Stimulated activated CD8-positive, alpha-beta memory T cell treated with anti-CD3 and anti-CD28 coated beads, Interleukin-12 subunit alpha, Interleukin-12 subunit beta, amount 100 ng/mL, for 24 hours (primary cell): ENCODE data around the gene MAN1A2.

Experiments used
- DNase-seq: peaks from one replicate; pipeline ENCODE4 v3.0.0-alpha.2; 2020; ENCODE audit errors: extremely low read depth

Gene MAN1A2

DNA sequence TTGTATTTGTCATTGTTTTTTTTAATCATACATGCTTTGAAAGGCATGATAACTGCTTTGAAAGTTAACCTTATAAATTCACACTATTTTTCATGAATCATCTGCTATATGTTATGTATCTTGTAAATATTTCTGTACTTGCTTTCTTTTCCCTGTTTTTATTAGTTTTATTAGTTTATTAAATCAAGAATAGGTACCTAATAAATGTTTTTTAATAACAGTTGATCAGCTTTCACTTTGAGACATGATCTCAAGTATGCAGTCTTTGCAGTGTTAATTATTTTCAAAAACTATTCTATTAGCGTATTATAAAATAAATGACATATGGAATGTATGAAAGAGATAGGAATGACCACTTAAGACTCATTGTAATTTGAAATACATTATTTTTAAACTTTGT lies 127.8 kb downstream of the MAN1A2 start:
- no peak for DNase-seq

DNA sequence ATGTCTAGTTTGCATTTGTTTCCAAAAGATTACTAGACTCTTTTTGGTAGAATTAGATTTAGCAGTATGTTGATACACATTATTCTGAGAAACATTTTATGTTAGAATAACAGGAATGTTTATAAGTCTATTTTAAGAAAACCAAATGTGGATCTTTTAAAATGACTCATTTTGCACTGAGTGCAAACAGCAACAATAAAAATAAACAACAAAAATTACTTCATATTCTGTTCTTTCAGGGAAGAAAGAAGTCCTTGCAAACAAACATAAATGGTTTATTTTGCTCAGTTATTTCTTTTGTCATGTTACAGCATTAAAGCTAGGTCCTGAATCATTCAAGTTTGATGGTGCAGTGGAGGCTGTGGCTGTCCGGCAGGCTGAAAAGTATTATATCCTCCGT lies 131.8 kb downstream of the MAN1A2 start:
- no peak for DNase-seq

DNA sequence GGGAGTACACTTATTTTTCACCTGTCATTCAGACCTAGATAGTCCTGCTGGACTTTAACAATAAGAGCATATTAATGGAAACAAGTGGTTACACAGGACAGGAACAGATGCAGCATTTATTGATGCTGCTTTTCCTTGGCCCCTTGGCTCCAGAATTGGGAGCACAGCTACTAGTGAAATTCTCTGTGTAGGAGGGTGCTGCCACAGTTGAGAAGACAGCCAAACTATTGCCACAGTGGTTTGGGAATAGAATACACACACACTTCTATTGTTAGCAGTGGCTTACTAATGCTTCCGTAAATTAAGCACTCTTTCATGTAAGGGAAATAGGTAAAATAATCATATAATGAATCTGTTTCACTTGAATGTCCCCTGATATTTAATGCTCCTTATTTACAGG lies 133.3 kb downstream of the MAN1A2 start:
- DNase-seq = no peak

DNA sequence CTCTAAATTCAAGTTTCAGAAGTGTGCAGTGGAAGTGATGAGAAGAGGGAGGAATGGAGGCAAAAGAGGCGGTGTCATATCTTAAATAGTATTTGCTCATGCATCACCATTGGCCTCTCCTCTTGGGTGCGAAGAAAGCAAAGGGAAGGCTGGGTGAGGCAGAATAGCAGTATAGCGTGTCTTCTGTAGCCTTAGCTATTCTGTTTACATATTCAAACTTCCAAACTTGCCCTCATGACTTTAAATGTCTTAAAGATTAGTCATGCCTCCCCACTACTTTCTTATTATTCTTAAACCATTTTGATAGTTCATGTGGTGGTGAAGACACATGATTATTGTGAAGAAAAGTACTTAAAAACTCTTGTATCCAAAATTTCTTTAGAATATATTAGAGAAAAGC lies 134.0 kb downstream of the MAN1A2 start:
- no peak for DNase-seq

DNA sequence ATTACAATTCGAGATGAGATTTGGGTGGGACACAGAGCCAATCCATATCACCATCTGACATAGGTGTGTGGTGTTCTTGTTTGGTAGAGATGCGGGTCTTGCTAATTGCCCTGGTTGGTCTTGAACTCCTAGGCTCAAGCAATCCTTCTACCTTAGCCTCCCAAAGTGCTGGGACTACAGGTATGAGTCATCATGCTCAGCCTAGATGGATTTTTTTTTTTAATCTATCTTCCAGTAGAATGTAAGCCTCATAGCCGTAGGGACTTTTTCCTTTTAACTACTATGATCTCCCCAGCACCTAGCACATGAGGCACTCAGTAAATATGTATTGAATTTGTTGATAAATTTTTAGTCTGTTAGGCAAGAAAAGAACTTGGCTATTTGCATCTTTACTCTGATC lies 144.0 kb downstream of the MAN1A2 start:
- DNase-seq = no peak

DNA sequence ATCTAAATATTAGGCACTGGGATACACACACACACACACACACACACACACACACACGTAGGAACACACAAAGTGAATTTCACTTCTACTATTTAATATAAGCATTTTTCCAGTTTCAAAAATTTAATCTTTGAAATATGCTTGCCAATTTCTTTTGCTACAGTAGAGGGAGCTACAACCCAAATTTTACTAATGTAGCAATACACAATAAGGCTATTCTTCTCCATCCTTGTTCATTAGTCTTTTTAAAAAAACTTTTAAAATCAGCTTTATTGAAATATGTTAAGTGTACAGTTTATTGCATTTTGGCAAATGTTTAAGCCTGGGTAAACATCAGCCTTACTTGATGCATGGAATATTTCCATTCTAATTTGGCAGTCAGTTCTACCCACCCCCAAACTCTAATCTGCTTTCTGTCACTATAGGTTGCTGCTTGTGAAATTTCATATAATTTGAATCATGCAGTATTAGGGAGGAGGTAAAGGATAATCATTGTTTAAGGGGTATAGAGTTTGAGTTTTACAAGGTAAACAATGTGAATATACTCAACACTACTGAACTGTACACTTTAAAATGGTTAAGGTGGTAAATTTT lies 145.6 kb downstream of the MAN1A2 start:
- DNase-seq = no peak

DNA sequence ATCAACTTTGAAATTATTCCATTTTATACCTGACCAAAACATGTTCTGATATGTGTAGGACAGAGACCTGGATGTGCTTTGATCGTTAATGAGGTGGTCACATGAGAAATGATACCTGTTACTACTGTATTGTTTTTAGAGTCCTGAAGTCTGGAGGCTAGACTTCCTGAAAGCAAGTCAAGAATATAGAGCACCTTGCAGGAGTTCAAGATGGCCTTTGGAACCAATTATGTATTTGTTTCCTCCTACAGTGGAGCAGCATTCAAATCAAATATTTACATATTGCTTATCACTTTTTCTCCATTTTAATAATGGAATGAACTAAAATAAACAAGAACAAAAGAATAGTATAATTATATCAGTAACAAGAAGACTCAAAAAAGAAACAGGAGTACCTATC lies 155.9 kb downstream of the MAN1A2 start:
- DNase-seq = no peak

DNA sequence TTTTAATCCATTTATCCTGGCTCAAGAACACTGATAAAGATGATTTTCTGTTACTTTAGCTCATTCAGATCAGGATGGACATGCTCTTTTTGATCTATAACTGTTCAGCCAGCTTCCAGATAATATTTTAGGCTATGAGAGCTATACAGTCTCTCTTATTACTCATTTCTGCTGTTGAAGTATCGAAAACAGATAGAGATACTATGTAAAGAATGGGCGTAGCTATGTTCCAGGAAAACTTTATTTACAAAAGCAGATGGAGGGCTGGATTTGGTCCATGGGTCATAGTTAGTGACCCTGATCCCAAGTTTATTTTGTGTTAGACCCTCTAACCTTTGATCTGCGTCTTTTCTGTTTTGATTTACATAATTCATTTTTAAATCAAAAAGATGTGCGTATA lies 159.8 kb downstream of the MAN1A2 start:
- no peak for DNase-seq

DNA sequence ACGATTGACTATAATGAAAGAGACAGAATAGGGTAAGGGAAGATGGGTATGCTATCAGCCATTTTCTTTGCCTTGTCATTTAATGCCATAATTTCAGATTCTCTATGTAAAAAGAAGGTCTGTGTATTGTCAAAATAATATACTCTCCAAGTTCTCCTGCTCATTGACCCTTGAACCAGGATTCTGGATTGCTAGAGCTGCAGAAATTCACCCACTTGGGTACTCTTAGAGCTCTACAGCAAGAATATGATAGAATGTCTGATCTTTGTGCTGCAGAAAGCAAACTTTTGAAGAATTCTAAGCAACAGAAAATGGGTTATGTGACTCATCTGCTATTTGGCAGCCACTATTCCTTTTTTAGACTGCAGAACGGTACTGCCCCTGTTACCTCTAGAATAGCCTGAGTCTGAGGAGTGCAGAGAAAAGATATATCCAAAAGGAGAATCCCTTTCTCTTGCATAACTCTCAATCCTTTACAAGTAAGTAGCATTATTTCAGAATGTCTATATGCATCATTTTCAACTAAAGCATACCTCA lies 160.4 kb downstream of the MAN1A2 start:
- no peak for DNase-seq

DNA sequence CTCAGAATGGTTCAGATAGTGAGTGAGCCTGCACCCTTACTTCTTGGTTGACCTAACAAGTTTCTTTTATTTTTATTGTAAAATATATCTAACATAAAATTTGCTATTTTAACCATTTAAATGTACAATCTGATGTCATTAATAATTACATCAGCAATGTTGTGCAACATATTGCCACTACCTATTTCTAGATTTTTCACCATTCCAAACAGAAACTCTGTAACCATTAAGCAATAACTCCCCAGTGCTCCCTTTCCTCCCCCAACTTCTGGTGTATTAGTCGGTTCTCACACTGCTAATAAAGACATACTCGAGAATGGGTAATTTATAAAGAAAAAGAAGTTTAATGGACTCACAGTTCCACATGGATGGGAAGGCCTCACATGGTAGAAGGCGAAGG lies 162.4 kb downstream of the MAN1A2 start:
- no peak for DNase-seq

DNA sequence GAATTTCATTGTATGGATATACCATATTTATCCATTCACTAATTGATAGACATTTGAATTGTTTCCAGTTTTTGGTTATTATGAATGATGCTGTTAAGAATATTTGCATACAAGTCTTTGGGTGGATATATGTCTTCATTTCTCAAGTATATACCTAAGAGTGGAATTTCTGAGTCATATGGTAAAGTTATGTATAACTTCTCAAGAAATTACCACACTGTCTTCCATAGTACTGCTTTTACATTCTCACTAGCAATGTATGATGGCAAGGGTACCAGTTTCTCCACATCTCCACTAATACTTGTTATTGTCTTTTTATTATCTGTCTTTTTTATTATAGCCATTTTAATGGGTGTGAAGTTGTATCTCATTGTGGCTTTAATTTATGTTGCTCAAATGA lies 164.0 kb downstream of the MAN1A2 start:
- no peak for DNase-seq

DNA sequence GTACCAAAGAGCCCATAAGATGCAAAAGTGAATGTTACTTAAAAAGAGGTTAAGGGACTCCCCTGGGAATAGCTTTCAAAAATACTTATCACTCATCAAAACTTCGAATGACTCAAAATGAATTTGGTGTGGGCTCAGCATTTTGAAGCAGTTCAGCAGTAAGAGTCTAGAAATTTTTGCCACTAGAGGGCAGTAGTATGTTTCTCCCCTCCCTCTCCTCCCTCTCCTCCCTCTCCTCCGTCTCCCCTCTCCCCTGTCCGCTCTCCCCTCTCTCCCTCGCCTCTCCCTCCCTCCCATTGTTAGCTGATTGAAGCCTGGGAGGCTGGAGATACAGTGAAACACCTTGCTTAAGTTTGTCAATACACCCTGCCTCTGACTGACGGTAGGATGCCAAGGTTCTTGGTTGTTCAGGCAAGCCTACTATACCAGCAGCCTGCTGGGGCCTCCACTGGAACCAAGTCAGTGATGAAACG lies 167.8 kb downstream of the MAN1A2 start:
- DNase-seq = no peak

DNA sequence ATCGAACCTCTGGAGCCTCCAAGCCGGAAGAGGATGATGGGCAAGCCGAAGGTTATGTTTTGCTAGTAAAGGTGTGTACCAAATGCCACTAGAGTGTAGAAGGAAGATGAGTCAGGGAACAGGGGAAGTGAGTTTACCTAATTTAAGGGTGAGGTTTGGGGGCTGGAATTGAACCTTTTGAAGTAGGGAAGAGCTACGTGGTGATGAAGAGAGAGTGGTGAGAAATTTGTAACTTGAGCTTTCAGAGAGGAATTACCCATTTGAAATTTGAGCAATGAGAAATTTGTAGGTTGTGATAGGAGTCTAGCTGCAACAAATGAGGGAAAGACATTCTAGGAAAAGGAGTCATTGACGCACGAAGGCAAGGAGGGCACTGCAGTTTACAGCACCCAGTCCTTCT lies 168.6 kb downstream of the MAN1A2 start:
- DNase-seq = no peak

DNA sequence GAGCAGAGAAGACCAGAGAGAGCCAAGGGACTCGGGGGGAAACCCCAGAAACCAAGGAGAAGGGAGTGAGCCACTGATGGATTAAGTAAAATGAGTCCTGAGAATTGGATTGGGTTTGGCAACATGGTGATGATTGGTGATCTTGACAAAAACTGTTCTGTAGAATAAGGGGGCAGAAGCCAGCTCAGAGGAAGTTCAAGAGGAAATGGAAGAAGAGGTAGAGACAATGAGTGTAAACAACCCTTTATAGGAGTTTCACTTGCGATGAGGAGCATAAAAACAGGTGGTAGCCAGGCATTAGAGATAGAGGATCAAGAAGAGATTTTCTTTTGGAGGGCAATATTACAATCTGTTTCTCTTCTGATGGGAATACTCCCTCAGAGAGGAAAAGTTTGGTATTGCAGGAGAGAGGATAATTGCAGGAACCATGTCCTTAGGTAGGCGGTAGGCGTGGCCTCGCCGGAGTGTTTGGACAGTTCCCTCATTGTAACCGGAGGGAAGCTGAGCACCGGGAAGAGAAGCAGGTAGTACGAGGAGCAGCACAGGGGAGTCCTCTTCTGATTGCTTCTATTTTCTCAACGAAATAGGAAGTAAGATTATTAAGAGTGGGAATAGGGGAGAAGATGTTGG lies 170.2 kb downstream of the MAN1A2 start:
- no peak for DNase-seq

DNA sequence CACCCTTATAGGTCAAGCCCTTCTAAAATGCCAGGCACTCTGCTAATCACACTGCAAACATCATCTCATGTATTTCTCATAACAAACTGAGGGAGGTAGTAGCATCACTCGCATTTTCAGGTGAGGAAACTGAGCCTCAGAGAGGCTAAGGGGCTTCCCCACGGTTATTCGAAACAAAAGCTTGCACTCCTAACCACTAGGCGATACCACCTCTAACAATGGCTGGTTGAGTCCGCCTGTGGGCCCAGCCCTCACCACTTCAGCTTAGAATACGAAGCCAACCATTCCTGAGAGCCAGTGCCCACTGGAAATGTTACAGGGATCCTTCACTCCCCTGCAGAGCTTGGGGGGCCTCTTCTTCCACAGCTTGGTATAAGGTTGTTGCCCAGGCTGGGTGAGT lies 173.3 kb downstream of the MAN1A2 start:
- no peak for DNase-seq

DNA sequence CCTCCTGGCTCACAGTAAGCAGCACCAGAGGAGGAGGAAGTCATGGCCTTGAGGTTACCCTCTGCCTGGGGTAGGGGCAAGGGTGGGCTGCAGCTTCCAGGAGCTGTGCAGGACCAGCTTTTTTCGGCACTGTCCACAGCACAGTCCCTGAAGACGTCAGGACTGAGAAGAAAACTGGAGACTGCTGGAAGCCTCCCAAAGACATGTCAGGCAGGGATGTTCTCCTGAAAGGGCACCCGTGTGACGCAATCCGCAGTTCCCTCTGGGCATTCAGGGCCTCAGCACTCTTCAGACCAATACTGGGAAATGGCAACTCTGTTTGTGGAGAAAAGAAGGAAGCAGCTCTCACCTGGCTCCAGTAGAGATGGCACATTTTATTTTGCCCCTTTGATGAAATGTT lies 173.8 kb downstream of the MAN1A2 start:
- no peak for DNase-seq

DNA sequence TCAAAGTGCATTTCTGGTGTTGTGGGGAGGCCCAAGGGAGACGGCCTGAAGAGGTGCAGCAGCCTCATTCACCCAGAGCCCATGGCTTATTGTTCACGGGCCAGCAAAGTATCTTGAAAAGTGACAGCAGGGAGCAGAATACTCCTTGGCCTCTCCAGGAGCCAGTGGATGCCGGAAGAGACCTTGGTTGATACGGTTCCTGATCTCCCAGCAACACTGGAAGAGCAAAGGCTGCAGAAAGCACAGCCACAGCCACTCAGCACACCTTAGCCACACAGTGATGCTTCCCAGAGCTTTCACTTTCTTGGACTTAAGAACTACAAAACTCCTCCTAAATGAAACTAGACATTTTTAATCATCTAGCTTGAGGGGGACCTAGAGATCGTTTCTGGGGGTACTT lies 174.3 kb downstream of the MAN1A2 start:
- DNase-seq = no peak

DNA sequence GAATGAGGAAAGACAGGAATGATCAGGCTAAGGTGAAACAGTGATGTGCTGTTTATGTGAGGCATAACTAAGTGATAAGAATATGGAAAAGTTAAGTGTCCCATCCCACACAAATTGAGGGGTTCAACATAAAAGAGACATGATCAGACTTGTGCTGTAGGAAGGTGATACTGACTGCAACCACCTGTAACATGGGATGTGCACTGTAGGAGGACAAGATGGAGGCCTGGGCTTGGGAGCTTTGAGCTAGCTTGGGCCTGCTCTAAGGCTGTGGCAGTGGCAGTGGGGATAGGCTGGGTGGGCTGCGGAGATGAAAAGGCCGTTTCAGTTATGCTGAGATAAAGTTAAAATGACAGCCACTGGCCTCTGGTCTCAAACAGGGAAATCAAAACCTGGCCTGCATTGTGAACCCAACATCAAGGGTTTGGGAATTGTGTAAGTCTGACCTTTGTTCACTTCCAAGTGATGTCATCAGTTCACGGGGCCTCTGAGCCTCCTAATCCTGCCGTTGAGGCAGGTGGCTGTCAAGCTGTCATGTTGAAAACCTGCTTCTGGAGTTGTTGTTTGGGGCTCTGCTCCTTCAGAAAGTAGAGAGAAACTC lies 177.4 kb downstream of the MAN1A2 start:
- no peak for DNase-seq

DNA sequence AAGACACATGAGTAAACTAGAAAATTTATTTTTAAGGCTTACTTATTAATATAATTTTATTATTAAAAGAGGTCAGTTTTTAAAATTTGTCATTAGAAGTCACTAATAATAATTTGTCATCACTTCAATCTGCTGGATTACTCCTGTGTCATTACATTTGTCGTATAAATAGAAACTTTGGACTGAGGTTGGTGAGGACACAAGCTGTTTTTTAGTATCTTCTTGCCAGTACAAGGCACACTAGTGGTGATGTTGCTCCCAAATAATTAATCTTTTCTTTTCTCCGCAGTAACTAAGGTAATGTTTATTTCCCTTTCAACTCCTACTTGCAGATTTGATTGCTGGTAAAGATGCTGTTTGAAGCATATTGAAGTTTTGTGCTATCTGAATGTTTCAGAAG lies 179.2 kb downstream of the MAN1A2 start:
- no peak for DNase-seq

DNA sequence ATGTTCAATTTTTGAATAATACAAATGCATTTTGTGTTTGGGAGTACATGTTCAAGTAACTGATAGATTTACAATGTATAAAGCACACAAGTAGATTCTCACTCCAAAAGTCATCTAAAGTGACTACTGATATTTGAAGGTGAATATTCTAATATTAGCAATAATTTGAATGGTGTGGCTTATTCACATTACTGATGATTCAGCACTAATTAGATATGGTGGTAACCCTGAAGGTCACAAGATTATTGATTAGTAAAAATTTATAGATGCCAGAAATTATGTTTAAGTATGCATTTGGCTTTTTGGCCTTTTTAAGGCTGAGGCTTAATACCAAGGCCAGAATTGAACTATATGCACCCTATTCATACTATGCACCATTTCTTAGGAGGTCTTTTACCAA lies 186.2 kb downstream of the MAN1A2 start:
- DNase-seq = no peak

DNA sequence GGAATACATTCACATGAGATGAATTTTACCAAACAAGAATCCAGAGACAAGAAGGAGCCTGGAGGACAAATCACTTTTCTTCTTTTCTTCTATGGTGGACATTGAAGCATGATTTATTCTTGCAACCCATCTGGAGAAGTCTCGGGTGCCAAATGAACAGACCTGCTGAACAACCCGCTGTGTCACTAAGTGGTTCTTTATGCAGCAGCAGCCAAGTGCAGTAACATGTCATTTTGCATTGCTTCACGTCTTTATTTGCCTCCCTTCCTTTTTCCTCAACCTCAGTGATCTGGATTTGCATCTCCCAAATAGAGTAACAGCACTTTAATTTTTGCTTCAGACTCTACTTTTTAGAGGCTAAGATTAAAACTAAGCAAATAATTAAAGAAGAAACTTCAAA lies 188.6 kb downstream of the MAN1A2 start:
- no peak for DNase-seq

DNA sequence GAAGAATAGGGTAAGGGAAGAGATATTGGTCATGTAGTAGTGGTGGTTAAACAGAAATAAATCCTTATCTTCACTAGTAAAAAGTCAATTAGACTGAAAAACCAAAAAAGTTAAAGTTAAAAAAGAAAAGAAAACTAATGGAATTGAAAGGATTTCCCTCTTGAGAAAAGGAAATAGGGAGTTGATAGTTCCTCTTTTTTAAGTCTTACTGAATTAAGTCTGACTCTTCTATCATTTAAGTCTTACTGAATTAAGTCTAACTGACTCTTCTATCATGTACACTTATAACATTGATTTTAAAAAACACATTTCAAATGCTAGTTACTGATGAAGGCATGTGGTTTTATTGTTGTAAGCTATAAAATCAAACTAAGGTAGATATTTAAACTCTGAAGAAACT lies 189.1 kb downstream of the MAN1A2 start:
- no peak for DNase-seq

DNA sequence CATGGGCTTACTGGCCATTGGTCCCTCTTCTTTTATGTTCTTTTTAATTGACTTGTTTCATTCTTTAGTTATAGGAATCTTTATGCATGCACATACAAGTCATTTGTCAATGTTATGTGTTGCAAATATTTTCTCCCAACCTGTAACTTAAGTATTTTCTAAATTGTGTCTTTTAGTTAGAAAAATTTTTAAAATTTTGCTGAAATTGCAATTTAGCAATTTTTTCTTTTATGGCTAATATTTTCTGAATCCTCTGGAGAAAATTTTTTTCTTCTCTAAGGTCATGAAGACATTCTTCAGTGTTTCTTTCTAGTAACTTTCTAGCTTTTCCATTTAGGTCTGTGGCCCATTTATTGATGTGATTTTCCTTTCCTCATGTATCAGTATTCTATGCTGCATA lies 189.7 kb downstream of the MAN1A2 start:
- no peak for DNase-seq
